HepG2 (cell line): Measurements from ENCODE around the gene NOC2L. TPM values are rescaled to one million over a fixed set of nuclear protein-coding genes. Genes with fewer than 3 reads are reported as not detected.

Experiments used
- AHR ChIP-seq: IDR thresholded peaks from 2 replicates; pipeline ENCODE4 v1.6.1; 2018; ENCODE audit warnings: missing genetic modification reagents, missing compliant biosample characterization
- ARNT ChIP-seq: fragments of 450-650 bp; IDR thresholded peaks from 2 replicates; pipeline ENCODE4 v1.6.1; 2017
- KLF16 ChIP-seq, 2 experiments: sonication (generic) in 1 of 2; formaldehyde crosslinking in 1 of 2; IDR thresholded peaks; 2 replicates each; pipeline versions ENCODE4 v1.6.1 to v1.8.0; 2016 to 2023; ENCODE audit warnings: missing genetic modification reagents in 2 of 2, missing compliant biosample characterization in 1 of 2
- MATR3 ChIP-seq: sonication (generic); formaldehyde crosslinking; IDR thresholded peaks from 2 replicates; pipeline ENCODE4 v1.4.0; 2020; ENCODE audit warnings: missing genetic modification reagents
- PRPF4 ChIP-seq: fragments of 200-400 bp; formaldehyde crosslinking; IDR thresholded peaks from 2 replicates; pipeline ENCODE4 v1.6.1; 2016; ENCODE audit warnings: low read length, low read depth; ENCODE audit not compliant: poor library complexity, severe bottlenecking
- SAP130 ChIP-seq: IDR thresholded peaks from 2 replicates; pipeline ENCODE4 v1.6.1; 2016; ENCODE audit warnings: low read depth
- SKI ChIP-seq: fragments of 450-650 bp; IDR thresholded peaks from one replicate; pipeline ENCODE4 v1.6.1; 2018; ENCODE audit warnings: mild to moderate bottlenecking; ENCODE audit not compliant: partially characterized antibody
- SKIL ChIP-seq: sonication (generic); formaldehyde crosslinking; IDR thresholded peaks from 2 replicates; pipeline ENCODE4 v1.8.0; 2022; ENCODE audit warnings: missing genetic modification reagents, mild to moderate bottlenecking, moderate library complexity, borderline replicate concordance
- SRSF1 ChIP-seq: fragments of 200-400 bp; formaldehyde crosslinking; optimal IDR thresholded peaks from 2 replicates; pipeline ENCODE3; 2017; ENCODE audit warnings: mild to moderate bottlenecking, low read depth, low read length, moderate library complexity
- XRCC5 ChIP-seq: fragments of 200-400 bp; formaldehyde crosslinking; optimal IDR thresholded peaks from 2 replicates; pipeline ENCODE3; 2017; ENCODE audit warnings: mild to moderate bottlenecking, low read length
- ZBTB14 ChIP-seq: sonication (generic); formaldehyde crosslinking; IDR thresholded peaks from 2 replicates; pipeline ENCODE4 v1.4.0; 2020; ENCODE audit warnings: missing genetic modification reagents
- ZBTB2 ChIP-seq: sonication (generic); formaldehyde crosslinking; IDR thresholded peaks from 2 replicates; pipeline ENCODE4 v1.8.0; 2022; ENCODE audit warnings: low read depth, missing genetic modification reagents
- ZNF225 ChIP-seq: sonication (generic); formaldehyde crosslinking; IDR thresholded peaks from 2 replicates; pipeline ENCODE4 v1.4.0; 2020; ENCODE audit warnings: mild to moderate bottlenecking, missing genetic modification reagents
- ZNF660 ChIP-seq: sonication (generic); formaldehyde crosslinking; IDR thresholded peaks from 2 replicates; pipeline ENCODE4 v1.5.1; 2020; ENCODE audit warnings: mild to moderate bottlenecking, low read depth, missing genetic modification reagents, borderline replicate concordance
- ZNF768 ChIP-seq: sonication (generic); formaldehyde crosslinking; IDR thresholded peaks from 2 replicates; pipeline ENCODE4 v1.4.0; 2020; ENCODE audit warnings: missing genetic modification reagents
- ZNF781 ChIP-seq: sonication (generic); formaldehyde crosslinking; IDR thresholded peaks from 2 replicates; pipeline ENCODE4 v1.5.1; 2020; ENCODE audit warnings: borderline replicate concordance, mild to moderate bottlenecking, missing genetic modification reagents; ENCODE audit errors: not compliant biosample characterization
- ZSCAN20 ChIP-seq: sonication (generic); formaldehyde crosslinking; IDR thresholded peaks from 2 replicates; pipeline ENCODE4 v1.4.0; 2020; ENCODE audit warnings: missing genetic modification reagents, mild to moderate bottlenecking, borderline replicate concordance
- polyA plus RNA-seq, 8 experiments: library from polyadenylated mRNA; depleted of rRNA in 3 of 8; stranded (reverse) in 7 of 8; unstranded in 1 of 8; fragments of >200 nt; fragmentation: Illumina TruSeq in 4 of 8; extraction: Trizol in 4 of 8; gene quantifications; 2 replicates each; pipeline versions ENCODE4 v1.2.1 to v1.2.3, GENCODE V29; 2011 to 2016; ENCODE audit warnings: low read depth in 4 of 8, missing spikeins in 1 of 8, mixed read lengths in 1 of 8; ENCODE audit not compliant: insufficient read depth in 1 of 8
- total RNA-seq, 5 experiments: library from RNA; depleted of rRNA; stranded (reverse); fragments of >200 nt; fragmentation: Illumina TruSeq; extraction: Trizol; gene quantifications; 2 replicates each; pipeline ENCODE4 v1.2.3, GENCODE V29; 2016; ENCODE audit warnings: low read depth in 1 of 5
- TF ChIP-seq, protein P1 (sequence below): IDR thresholded peaks from 2 replicates; pipeline ENCODE4 v1.6.1; 2016; ENCODE audit warnings: low read depth, borderline replicate concordance
- TF ChIP-seq, protein P2 (sequence below): sonication (generic); formaldehyde crosslinking; IDR thresholded peaks from 2 replicates; pipeline ENCODE4 v1.9.0; 2022; ENCODE audit warnings: low read depth, missing genetic modification reagents

NOC2L gene
- total and polyA plus RNA-seq, 2 of the 13 experiments (the other 11 are each of a cell fraction or from before 2014, with no cell fraction given): 32.0 to 103 TPM

GRCh38 chr1:923131-923990, 35.7 kb downstream of the NOC2L start, which contains the start of gene SAMD11 (continued):
- TF ChIP-seq SAP130 (peak; percentile 32; the same call in 1 of the 2 replicates), SKIL (CRISPR knock-in tag) (no peak), ZBTB2 (CRISPR knock-in tag) (peak; percentile 37; the same call in 1 of the 2 replicates), SKI (peak; percentile 78), MATR3 (CRISPR knock-in tag) (no peak), ZNF781 (CRISPR knock-in tag) (no peak), SRSF1 (no peak), PRPF4 (no peak), KLF16 (CRISPR knock-in tag; IDR thresholded peaks at IDR 0.05) (no peak), ZBTB14 (CRISPR knock-in tag) (peak; percentile 47; the same call in 1 of the 2 replicates), ZNF225 (CRISPR knock-in tag) (no peak), ARNT (no peak), ZNF660 (CRISPR knock-in tag) (no peak), AHR (CRISPR knock-in tag) (no peak), ZSCAN20 (CRISPR knock-in tag) (no peak), ZNF768 (peak; percentile 95), XRCC5 (peak; percentile 21)
- TF ChIP-seq, protein P1, sequence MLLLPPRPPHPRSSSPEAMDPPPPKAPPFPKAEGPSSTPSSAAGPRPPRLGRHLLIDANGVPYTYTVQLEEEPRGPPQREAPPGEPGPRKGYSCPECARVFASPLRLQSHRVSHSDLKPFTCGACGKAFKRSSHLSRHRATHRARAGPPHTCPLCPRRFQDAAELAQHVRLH: no peak
- TF ChIP-seq, protein P2, sequence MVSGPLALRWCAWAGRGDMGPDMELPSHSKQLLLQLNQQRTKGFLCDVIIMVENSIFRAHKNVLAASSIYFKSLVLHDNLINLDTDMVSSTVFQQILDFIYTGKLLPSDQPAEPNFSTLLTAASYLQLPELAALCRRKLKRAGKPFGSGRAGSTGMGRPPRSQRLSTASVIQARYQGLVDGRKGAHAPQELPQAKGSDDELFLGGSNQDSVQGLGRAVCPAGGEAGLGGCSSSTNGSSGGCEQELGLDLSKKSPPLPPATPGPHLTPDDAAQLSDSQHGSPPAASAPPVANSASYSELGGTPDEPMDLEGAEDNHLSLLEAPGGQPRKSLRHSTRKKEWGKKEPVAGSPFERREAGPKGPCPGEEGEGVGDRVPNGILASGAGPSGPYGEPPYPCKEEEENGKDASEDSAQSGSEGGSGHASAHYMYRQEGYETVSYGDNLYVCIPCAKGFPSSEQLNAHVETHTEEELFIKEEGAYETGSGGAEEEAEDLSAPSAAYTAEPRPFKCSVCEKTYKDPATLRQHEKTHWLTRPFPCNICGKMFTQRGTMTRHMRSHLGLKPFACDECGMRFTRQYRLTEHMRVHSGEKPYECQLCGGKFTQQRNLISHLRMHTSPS: no peak
